ENCODE results near the gene UBR1.

DNA sequence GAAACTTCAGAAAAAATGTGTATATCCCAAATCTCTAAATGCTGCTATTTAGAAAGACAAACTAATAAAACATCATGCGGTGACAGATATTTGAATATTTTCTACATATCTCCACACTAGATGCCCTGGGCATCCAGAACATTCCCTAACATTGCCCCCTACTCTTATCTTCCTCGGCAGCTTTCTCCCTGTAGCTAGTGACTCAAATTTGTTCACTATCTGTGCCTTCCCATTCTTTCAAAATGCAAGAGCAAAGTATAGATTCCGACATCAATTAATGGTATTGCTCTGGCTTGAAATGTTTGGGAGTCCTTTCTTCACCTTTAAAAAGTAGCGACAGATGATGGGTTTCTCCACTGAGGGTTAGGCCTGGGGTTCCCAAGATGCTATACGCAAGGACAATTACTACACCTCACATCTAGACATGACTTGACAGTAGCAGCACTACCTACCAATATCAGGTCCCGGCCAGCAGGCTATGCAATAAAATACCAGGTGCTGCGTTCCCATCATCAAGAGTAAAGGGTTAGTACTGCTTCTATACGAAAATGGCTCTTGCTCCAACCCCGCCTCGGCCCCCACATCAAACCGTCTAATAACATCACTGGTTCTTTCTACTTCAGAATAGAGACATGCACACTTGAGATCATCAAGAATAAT is 631 bp downstream of the UBR1 start:
- TF ChIP-seq, protein P1, sequence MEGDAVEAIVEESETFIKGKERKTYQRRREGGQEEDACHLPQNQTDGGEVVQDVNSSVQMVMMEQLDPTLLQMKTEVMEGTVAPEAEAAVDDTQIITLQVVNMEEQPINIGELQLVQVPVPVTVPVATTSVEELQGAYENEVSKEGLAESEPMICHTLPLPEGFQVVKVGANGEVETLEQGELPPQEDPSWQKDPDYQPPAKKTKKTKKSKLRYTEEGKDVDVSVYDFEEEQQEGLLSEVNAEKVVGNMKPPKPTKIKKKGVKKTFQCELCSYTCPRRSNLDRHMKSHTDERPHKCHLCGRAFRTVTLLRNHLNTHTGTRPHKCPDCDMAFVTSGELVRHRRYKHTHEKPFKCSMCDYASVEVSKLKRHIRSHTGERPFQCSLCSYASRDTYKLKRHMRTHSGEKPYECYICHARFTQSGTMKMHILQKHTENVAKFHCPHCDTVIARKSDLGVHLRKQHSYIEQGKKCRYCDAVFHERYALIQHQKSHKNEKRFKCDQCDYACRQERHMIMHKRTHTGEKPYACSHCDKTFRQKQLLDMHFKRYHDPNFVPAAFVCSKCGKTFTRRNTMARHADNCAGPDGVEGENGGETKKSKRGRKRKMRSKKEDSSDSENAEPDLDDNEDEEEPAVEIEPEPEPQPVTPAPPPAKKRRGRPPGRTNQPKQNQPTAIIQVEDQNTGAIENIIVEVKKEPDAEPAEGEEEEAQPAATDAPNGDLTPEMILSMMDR (IDR thresholded peaks at IDR 0.05), result peak in 2 of 6 experiments; percentile 27 to 30
- TF ChIP-seq POLR2A (IDR thresholded peaks at IDR 0.05), result no peak

Measured in Peyer's patch (tissue), 4 donors.